MM.1S (cell line): ENCODE measurements around the gene CDC42BPA.

ENCODE experiments used
- CTCF ChIP-seq: fragments of 300-600 bp; sonication (generic); IDR thresholded peaks from 2 replicates; pipeline ENCODE4 v1.5.1; 2016; ENCODE audit warnings: antibody characterized with exemption, low read length, mixed read lengths
- EZH2 ChIP-seq: fragments of 300-600 bp; sonication (generic); optimal IDR thresholded peaks from 2 replicates; pipeline ENCODE3; 2017; ENCODE audit warnings: low read depth, mild to moderate bottlenecking, antibody characterized with exemption, low read length, mixed read lengths

- TF ChIP-seq CTCF = no peak
- TF ChIP-seq EZH2 = no peak
These were observed 256.0 kb downstream of the CDC42BPA start for GRCh38 chr1:227062306-227062705.
